GM12878 (cell line): ENCODE data around the gene AKAP9. TPM values are rescaled to one million over a fixed set of nuclear protein-coding genes. Genes with fewer than 3 reads are reported as not detected.
"Not testable (repeated sequence)": the region's sequence is repeated elsewhere in the genome, so short reads cannot be mapped to it uniquely, and the experiment has no call there.

Experiments
- ATAC-seq: fragments of 200-7000 bp; cut with Tn5 transposase; 3 replicates; pipeline ENCODE4 v1.9.1; 2020; ENCODE audit warnings: mild to moderate bottlenecking, moderate library complexity
- BruUV-seq: library from RNA; stranded (reverse); fragments of 400-500 nt; replicated peaks from 2 replicates; lab custom pipeline; 2021; lab: Mats Ljungman, UMichigan
- CTCF ChIA-PET: fragments of 300-600 bp; sonication (Branson Sonifier 250); formaldehyde crosslinking; extraction: SDS; loops from one replicate; lab custom pipeline; 2021; ENCODE audit warnings: inconsistent platforms; lab: Yijun Ruan, JAX
- POLR2A ChIA-PET: fragments of 350-600 bp; formaldehyde crosslinking; extraction: SDS; loops from one replicate; lab custom pipeline; 2021; ENCODE audit warnings: inconsistent platforms; lab: Charles Lee
- RAD21 ChIA-PET: fragments of 300-600 bp; sonication (Branson Sonifier 250); formaldehyde crosslinking; loops from one replicate; lab custom pipeline; 2023; ENCODE audit warnings: antibody characterized with exemption; ENCODE audit not compliant: unreplicated experiment; lab: Charles Lee
- SMC1A ChIA-PET: fragments of 300-600 bp; sonication (Branson Sonifier 250); formaldehyde crosslinking; loops from one replicate; lab custom pipeline; 2023; ENCODE audit not compliant: unreplicated experiment, uncharacterized antibody; lab: Charles Lee
- DNase-seq: peaks from one replicate; pipeline ENCODE4 v3.0.0-alpha.2; 2011; ENCODE audit warnings: low read depth, low spot score
- FAIRE-seq: peaks from 3 replicates; lab custom pipeline; 2011; peaks lifted over from hg19 to GRCh38; lab: Jason Lieb, UNC
- H2AFZ ChIP-seq: 2 replicates; pipeline ENCODE4 v1.6.0; 2011; ENCODE audit warnings: low read depth, low read length, control low read depth; ENCODE audit not compliant: control insufficient read depth
- H3K27ac ChIP-seq: 2 replicates; pipeline ENCODE4 v1.5.1; 2011; ENCODE audit warnings: control low read depth; ENCODE audit not compliant: control insufficient read depth, insufficient read depth
- H3K27me3 ChIP-seq, 2 experiments: replicated peaks in 1 of 2; 2 replicates each; pipeline versions ENCODE4 v1.6.0 to v1.6.1; 2011; ENCODE audit warnings: low read length in 1 of 2; ENCODE audit not compliant: control insufficient read depth in 2 of 2, insufficient read depth in 2 of 2
- H3K36me3 ChIP-seq, 2 experiments: 2 replicates each; pipeline ENCODE4 v1.5.1; 2011; ENCODE audit warnings: low read length in 1 of 2; ENCODE audit not compliant: control insufficient read depth in 2 of 2, insufficient read depth in 2 of 2
- H3K4me1 ChIP-seq: 2 replicates; pipeline ENCODE4 v1.6.1; 2011; ENCODE audit warnings: mild to moderate bottlenecking, low read length, moderate library complexity, mixed read lengths; ENCODE audit not compliant: control insufficient read depth, insufficient read depth
- H3K4me2 ChIP-seq: 2 replicates; pipeline ENCODE4 v1.6.0; 2011; ENCODE audit warnings: control low read depth; ENCODE audit not compliant: control insufficient read depth, insufficient read depth
- H3K4me3 ChIP-seq: fragments of 200-600 bp; sonication (generic); 2 replicates; pipeline ENCODE4 v1.5.1; 2016
- H3K79me2 ChIP-seq: 2 replicates; pipeline ENCODE4 v1.6.0; 2011; ENCODE audit warnings: low read length; ENCODE audit not compliant: control insufficient read depth, insufficient read depth
- H3K9ac ChIP-seq: 2 replicates; pipeline ENCODE4 v1.8.0; 2011; ENCODE audit warnings: low read length, control low read depth, mixed read lengths; ENCODE audit not compliant: control insufficient read depth, insufficient read depth
- H3K9me3 ChIP-seq: replicated peaks from 3 replicates; pipeline ENCODE4 v1.5.1; 2011; ENCODE audit warnings: mild to moderate bottlenecking, low read length; ENCODE audit not compliant: control insufficient read depth, insufficient read depth
- H4K20me1 ChIP-seq: 2 replicates; pipeline ENCODE4 v1.6.0; 2011; ENCODE audit not compliant: control insufficient read depth, insufficient read depth
- NFYB ChIP-seq: IDR thresholded peaks from 2 replicates; pipeline ENCODE4 v1.6.1; 2011; ENCODE audit warnings: low read depth, mild to moderate bottlenecking, low read length, improper control_type of control experiment, moderate library complexity; ENCODE audit not compliant: insufficient read depth
- WGBS: methylation state at CpG from one replicate; pipeline ENCODE4 v1.1.6; 2016; ENCODE audit warnings: low lambda C conversion rate; ENCODE audit not compliant: insufficient replicate concordance, insufficient coverage; ENCODE audit errors: missing lambda C conversion rate; 5-methylcytosine and 5-hydroxymethylcytosine counted together
- in situ Hi-C: fragments of 300-500 bp; cut with MboI; formaldehyde crosslinking; loops from 9 replicates; pipeline ENCODE4 v1.14.3; 2018; ENCODE audit warnings: mixed read lengths
- intact Hi-C: fragments of 100-400 bp; cut with micrococcal nuclease; formaldehyde crosslinking; loops from one replicate; pipeline ENCODE4 v1.14.2; 2022; ENCODE audit not compliant: unreplicated experiment
- polyA plus RNA-seq, 11 experiments: library from polyadenylated mRNA; depleted of rRNA in 4 of 11; unstranded in 6 of 11; stranded (reverse) in 5 of 11; fragments of >200 nt; fragmentation: Nextera tagmentation in 4 of 11; fragmentation: Illumina TruSeq in 1 of 11; extraction: Ambion mirVana in 4 of 11; extraction: Trizol in 1 of 11; gene quantifications; 1 replicate in 1 of 11; 2 replicates in 10 of 11; pipeline versions ENCODE4 v1.2.1 to v1.2.3, GENCODE V29; 2011 to 2016; ENCODE audit warnings: inconsistent platforms in 2 of 11, missing spikeins in 2 of 11, low read depth in 1 of 11
- total RNA-seq, 4 experiments: library from RNA; depleted of rRNA in 3 of 4; stranded (reverse); fragments of >200 nt in 3 of 4; fragmentation: Illumina TruSeq in 1 of 4; extraction: Trizol in 1 of 4; gene quantifications; 2 replicates each; pipeline versions ENCODE4 v1.2.1 to v1.2.3, GENCODE V29; 2013 to 2021

The AKAP9 gene
- total and polyA plus RNA-seq, 10 of the 15 experiments (the other 5 are each of a cell fraction or from before 2014, with no cell fraction given) = 21.1 to 62.8 (median 31.6) TPM

DNA sequence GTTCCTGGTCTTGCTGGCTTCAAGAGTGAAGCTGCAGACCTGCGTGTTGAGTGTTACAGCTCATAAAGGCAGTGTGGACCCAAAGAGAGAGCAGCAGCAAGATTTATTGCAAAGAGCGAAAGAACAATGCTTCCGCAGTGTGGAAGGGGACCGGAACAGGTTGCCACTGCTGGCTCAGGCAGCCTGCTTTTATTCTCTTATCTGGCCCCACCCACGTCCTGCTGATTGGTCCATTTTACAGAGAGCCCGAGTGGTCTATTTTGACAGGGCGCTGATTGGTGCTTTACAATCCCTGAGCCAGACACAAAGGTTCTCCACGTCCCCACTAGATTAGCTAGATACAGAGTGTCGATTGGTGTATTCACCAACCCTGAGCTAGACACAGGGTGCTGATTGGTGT is 202.1 kb downstream of the AKAP9 start:
- H3K27ac ChIP-seq, H3K9ac ChIP-seq, H4K20me1 ChIP-seq, H2AFZ ChIP-seq, FAIRE-seq, H3K9me3 ChIP-seq, H3K36me3 ChIP-seq, H3K27me3 ChIP-seq, H3K4me1 ChIP-seq, intact Hi-C loops, H3K4me2 ChIP-seq, ATAC-seq, CTCF ChIA-PET, SMC1A ChIA-PET, RAD21 ChIA-PET, H3K4me3 ChIP-seq, BruUV-seq, in situ Hi-C loops, POLR2A ChIA-PET, DNase-seq, H3K79me2 ChIP-seq: not testable (repeated sequence)
- 72% methylated on average over 9 of the region's 9 CpGs for WGBS
- 0 out of 2 replicates have a peak, but pooled peaks have one; percentile 12 for TF ChIP-seq NFYB

DNA sequence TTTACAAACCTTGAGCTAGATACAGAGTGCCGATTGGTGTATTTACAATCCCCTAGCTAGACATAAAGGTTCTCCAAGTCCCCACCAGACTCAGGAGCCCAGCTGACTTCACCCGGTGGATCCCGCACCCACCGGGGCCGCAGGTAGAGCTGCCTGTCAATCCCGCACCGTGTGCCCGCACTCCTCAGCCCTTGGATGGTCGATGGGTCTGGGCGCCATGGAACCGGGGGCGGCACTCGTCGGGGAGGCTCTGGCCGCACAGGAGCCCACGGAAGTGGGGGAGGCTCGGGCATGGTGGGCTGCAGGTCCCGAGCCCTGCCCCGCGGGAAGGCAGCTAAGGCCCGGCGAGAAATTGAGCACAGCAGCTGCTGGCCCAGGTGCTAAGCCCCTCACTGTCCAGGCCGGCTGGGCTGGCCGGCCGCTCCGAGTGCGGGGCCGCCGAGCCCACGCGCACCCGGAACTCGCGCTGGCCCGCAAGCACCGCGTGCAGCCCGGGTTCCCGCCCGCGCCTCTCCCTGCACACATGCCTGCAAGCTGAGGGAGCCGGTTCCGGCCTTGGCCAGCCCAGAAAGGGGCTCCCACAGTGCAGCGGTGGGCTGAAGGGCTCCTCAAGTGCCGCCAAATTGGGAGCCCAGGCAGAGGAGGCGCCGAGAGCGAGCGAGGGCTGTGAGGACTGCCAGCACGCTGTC is 202.7 kb downstream of the AKAP9 start:
- FAIRE-seq, H4K20me1 ChIP-seq, BruUV-seq, H3K4me2 ChIP-seq, H3K79me2 ChIP-seq, H2AFZ ChIP-seq, H3K27ac ChIP-seq, in situ Hi-C loops, RAD21 ChIA-PET, POLR2A ChIA-PET, DNase-seq, ATAC-seq, H3K27me3 ChIP-seq, intact Hi-C loops, CTCF ChIA-PET, SMC1A ChIA-PET, H3K4me1 ChIP-seq, H3K9me3 ChIP-seq, H3K9ac ChIP-seq, H3K4me3 ChIP-seq, H3K36me3 ChIP-seq: not testable (repeated sequence)
- WGBS = 90% methylated on average over 36 of the region's 50 CpGs
